Dedifferentiated amniotic fluid mesenchymal stem cell (primary cell): ENCODE results near the gene CHD5.
"Not testable (repeated sequence)": the region's sequence is repeated elsewhere in the genome, so short reads cannot be mapped to it uniquely, and the experiment has no call there.

Experiments
- DNase-seq: peaks from one replicate; pipeline ENCODE4 v3.0.0-alpha.2; 2016; ENCODE audit errors: extremely low spot score

The CHD5 gene

GRCh38 chr1:6065093-6065858, 114.8 kb downstream of the CHD5 start:
- DNase-seq = no peak

DNA sequence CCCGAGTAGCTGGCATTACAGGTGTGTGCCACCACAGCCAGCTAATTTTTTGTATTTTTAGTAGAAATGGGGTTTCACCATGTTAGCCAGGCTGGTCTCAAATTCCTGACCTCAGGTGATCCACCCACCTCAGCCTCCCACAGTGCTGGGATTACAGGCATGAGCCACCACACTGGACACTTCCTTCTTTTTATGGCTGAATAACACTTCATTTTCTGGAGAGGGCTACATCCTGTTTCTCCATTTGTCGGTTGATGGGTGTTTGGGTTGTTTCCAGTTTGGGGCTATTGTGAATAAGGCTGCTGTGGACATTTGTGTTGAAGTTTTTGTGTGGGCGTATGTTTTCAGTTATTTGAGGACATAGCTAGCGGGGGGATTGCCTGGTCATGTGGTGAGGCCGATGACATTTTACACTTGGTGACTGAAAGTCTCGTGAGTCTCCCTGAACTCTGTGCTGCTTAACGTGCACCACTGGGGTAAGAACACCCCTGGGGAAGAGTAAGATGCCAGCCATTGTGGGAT, 116.5 kb downstream of the CHD5 start:
- not testable (repeated sequence) for DNase-seq

DNA sequence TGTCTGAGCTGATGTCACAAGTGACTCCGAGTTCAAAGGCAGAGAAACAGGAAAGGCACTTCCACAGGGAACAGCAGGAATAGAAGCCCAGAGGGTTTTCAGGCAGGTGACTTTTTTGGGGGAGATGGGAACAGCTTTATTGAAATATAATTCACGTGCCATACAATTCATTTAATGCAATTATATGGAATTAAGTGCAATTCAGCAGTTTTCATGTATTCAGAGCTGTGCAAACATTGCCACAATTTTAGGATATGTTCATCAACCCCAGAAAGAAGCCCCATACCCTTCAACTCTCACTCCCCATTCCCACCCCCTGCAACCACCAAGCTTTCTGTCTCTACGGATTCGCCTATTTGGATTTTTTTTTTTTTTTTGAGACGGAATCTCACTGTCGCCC, 117.5 kb downstream of the CHD5 start:
- no peak for DNase-seq

DNA sequence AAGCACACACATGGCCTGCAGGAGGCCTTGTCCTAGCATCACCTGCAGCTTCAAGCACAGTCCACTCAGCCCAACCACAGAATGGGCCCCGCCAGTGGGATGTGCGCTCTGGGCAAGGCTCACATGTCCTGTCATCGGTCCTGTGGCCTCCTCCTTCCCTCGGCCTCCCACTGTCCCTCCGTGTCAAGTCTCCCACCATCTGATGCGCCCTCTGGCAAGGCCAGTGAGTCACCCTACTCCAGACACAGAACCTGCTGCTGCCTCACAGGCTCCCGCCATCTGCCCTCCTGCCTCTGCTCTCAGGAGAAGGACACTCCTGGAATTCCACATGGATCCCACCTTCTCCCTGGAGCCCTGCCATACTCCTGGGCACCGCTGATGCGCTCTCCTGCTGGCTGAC, 120.3 kb downstream of the CHD5 start:
- no peak for DNase-seq

DNA sequence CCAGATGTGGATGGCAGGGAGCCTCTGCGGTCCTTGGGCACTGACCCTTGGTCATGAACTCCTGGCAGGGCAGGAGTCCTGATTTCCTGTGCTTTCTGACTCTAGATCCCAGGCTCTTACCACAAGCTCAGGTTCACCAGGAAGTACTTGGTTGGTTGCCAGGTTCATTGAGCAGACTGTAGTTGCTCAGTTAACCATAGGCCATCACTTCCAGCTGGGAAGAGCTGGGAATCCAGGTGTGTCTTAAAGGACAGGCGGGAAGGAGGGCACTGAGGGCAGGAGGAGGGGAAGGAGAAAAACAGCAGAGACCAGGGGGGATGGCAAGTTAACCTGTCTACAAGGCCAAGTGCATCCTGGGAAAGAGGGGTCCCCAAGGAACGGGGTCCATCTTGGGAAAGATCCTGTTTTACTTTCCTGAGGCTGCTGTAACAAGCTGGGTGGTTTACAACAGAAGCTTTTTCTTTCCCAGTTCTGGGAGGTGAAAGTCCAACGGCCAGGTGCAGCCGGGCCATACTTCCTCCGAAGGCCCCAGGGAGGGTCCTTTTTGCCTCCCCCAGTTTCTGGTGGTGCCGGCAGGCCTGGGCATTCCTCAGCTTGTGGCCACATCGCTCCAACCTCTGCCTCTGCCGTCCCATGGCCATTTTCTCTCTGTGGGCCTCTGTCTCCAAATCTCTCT, 122.8 kb downstream of the CHD5 start:
- no peak for DNase-seq

DNA sequence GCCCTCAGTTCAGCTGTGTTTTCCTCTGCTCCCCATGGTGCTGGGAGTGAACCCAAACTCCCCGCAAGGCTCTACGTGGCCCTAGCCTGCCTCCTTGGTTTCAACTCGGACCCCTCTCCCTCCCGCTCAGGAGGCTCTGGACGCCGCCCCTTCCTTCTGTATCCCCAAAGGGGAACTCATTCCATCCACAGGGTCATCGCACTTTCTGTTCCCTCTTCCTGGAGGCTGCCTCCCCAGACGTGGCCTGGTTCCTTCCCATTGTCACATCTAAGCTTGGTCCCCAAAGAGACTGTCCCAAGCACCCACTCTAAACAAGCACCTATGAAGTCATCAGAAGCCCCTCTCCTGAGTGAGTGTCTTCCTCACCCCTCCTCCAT, 123.6 kb downstream of the CHD5 start:
- DNase-seq = no peak

DNA sequence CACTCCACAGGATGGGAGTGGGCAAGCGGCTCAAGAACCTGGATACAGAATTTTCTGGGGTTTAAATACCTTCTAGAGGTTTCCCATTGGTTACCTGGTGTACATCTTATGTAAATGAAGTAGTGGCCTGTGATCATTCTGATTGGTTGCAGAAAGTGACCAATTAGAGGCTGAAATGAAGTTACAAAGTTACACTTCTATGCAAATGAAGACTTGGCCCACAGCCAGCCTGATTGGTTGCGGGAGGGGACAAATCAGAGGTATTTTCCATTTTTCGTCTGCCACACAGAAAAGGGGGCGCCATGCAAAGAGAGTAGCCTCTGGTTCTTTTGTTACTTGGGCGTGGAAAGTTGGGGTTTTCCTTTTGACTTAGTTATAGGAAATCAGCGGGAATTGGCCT, 125.5 kb downstream of the CHD5 start:
- DNase-seq = no peak

GRCh38 chr1:6053206-6053546, 126.9 kb downstream of the CHD5 start:
- DNase-seq = no peak

DNA sequence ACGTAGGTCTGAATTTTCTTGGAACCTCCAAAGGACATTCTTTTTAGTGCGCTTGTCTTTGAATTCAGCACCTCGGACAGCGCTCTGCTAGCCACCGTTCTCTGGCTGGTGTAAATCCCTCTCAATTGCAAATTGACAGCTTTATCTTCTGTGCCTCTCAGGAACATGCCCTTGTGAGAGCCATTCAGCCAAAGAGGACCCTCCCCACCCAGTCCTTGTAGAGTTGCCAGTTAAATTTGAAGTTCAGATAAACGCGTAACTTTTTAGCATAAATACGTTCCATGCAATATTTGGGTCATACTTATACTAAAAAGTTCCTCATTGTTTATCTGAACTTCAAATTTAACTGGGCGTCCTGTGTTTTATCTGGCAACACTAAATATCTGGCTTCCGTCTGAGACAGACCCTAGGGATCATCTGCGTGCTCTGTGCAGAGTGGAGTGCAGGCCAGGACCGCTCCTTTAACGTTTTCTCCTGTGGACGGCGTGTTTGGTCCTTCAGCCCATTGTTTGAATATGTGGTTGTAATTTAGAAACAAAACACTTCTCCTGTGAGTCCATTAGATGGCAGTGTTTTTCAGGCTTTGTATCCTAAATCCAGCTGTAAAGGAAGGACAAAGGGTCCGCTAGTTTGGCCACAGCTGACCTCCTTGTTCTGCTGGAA, 127.4 kb downstream of the CHD5 start:
- peak; percentile 81 for DNase-seq
